GM18517 (cell line): Measurements from ENCODE around the gene NR2F1.

Source experiments
- ATAC-seq: cut with Tn5 transposase; IDR thresholded peaks from one replicate; pipeline ENCODE4 v1.9.1; 2021; ENCODE audit warnings: mild to moderate bottlenecking, moderate library complexity; ENCODE audit not compliant: unreplicated experiment

The NR2F1 gene

DNA sequence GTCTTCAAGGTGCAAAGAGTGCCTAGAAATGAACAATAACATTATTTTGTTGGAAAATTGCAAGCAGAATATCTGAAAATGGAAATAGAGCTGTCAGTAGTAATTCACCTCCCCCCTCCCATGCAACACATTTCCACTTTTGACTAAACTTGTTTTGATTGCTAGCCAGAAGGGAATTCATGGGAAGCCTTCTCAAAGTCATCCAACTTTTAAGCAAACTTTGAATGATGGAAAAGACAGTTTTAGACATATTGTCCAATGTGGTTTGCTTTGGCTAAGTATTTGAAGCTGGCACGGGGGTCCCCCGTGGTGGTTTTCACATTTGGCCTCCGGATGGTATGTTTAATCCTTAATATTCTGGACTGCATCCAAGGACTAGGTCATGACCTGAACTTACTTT is 7.5 kb downstream of the NR2F1 start:
- no peak for ATAC-seq

DNA sequence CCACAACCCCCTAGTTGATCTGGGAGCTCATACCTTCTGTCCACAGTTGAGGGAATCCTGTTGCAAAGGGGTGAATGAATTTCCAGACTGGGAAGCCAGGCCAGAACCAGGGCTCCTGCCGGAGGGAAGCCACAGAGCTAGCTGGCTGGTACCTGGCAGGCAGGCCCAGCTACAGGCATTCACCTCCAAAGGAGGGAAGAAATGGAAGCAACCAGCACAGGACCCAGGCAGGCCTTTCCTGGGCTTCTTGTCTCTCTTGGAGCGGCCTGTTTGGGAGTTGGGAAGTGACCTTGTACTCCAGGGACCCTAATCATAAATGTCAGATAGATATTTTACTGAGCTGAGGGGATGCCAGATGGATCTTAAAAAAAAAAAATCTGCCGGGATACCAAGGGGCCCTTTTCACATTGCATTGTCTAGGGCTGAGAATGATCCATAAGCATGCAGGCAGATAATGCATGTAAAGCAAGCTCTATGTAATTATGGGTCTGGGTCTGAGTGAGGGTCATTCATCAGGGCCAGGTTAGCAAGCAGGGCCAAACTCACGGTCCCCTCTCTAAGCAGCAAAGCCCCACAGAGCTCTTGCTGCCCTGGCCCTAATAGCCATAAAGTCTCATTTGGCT is 8.4 kb downstream of the NR2F1 start:
- ATAC-seq: no peak

DNA sequence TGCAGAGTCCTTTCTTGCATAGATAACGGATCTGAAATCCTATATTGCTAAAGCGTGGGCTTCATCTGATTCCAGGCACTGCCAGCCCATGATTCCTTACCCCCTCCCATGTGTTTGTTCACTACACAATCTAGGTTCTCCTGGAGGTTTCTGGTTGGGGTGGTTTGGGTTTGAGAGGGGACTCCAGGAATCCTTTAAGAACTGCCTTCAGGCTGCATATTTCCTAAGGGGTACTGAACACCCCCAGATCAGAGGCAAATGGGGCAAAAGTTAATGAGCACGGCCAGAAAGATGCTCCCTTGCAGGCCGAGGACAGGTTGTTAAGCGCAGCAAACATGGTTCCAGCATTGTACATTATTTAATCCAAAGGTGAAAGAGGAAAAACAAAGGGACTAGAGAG is 9.9 kb downstream of the NR2F1 start:
- ATAC-seq: no peak

DNA sequence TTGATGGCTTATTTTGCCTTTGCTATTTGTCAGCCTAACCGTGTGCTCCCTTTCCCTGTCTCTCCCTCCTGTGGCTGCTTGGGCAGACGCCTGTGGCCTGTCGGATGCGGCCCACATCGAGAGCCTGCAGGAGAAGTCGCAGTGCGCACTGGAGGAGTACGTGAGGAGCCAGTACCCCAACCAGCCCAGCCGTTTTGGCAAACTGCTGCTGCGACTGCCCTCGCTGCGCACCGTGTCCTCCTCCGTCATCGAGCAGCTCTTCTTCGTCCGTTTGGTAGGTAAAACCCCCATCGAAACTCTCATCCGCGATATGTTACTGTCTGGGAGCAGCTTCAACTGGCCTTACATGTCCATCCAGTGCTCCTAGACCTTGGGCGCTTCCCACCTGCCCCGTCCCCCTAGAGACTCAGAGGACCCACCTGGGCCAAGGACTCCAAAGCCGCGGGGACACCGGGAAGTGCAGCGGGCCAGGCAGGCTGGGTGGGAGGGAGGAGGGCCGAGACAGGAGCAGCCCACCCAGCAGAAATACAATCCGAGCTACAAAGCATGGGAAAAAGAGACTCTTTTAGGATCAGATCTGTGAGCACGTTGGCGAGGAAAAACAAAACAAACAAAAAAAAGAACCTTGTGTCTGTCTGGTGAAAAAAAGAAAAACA is 10.6 kb downstream of the NR2F1 start:
- no peak for ATAC-seq

DNA sequence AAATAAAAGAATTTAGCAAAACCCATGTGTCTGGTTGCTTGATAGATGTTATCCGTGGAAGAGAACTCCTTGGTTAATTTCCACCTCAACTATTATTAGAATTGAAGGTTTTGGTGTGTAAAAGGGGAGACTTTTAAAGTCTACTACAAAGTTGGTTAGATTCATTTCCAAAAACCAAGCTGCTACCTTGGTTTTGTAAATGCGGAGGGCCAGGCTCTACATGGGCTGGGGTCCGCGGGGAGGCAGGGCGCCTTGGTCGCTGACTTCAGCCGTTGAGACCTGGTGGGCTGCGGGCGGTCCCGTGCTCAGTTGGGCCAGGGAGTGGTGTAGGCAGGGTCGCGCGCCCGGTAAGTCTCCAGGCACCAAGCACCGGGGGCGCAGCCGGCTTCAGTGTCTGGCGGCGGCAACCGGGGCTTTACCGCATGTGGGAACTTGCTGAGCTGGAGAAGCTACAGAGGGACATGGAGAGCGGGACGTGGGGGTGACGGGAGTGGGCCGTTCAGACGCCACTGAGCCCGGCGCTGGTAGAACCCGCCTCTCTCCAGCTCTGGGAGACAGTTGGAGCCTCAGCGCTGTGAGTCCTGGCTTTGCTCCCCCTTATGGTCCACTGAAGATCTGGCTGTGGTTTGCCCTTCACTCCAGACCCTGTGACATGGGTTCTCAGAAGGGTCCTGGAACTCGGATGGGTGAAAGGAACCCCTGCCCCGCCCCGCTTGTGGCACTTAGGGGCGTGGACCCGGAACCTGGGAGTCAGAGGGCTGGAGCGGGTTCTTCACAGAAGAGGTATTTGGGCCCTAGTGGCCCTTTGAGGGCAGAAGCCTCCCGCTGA is 11.8 kb downstream of the NR2F1 start:
- no peak for ATAC-seq

DNA sequence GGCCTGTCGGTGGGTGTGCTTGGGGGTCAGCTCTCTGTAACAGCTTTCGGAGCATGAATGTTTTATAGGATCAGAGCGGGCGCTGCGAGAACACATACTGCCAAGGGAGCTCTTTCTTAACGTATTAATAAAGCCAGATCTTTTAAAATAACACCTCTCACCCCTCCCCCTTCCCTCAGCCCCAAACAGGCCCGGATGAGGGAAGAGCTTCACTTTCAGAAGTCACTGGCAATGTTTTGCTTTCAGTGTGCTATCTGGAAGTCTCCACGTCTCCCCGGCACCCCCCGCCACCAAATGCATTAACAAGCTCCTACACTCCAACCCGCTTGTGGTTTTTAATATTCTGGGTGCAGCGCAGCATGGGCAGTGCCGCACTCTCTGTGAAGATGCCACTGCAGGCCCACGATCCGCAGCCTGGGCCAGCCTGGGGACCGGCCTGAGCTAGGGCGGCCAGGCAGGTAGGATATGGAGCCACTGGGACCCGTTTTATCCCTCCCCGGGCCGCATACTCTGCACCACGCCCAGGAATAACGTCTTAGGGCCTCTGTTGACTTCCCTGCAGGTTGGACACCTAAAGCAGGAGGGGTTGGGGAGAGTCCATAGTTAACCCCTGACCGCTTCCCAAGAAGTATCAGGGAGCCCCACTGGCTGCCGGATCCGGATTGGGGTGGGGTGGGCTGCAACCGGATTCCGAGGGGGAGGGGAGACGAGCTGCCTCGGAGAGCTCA is 12.6 kb downstream of the NR2F1 start:
- no peak for ATAC-seq

DNA sequence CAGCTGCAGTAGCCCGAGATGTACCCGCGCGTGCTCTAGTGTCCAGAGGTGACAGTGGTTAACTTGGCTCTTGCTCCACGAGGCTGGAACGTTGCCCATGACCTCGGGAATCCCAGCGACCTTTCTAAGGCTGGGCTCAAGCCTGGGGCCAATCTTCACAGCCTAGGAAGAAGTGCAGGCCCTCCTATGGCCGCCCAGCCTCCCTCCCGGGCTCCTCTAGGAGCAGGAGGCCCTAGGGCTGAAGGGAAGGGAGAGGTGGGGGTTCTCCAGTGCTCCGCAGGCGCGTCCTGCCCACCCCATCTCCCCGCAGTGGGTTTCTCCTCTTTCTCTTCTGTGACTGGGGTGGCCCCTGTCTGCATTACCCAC is 13.3 kb downstream of the NR2F1 start:
- ATAC-seq: no peak

DNA sequence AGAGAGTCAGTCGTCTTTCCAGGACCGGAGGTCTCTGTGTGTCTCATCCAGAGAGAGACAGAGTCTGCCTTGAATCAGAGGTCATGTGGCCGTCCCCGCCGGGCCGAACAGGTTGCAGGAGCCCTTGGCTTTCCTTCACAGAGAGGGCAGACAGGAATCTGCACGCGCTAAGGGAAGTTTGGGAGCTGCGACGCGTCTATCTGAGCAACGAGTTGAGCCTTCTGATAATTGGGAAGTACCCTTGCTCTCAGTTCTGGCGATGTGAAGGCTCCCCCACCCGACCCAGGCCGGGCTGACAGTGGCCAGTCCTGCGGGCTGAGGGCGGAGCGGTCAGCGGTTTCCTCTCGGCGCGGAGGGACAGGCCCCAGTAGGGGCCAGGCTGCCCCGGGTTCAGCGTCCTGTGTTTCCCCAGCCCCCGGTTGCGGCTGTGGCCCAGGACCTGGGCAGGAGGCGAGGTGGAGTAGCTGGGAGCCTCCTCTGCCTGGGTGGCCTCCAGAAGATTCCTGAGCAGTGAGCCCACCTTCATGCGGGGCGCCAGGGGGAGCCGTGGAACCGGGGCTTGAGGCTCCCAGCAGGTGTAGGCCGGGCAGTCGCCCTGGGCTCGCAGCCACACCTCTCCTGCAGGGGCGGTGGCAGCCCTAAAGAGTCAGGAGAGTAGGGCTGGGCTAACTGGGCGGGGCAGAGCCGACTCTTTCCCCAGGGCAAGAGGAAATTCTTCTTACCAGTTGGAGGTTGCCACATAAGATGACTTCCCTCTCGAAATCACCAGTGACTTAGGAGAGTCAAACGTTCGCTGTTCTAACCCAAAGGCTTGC is 13.9 kb downstream of the NR2F1 start:
- no peak for ATAC-seq

DNA sequence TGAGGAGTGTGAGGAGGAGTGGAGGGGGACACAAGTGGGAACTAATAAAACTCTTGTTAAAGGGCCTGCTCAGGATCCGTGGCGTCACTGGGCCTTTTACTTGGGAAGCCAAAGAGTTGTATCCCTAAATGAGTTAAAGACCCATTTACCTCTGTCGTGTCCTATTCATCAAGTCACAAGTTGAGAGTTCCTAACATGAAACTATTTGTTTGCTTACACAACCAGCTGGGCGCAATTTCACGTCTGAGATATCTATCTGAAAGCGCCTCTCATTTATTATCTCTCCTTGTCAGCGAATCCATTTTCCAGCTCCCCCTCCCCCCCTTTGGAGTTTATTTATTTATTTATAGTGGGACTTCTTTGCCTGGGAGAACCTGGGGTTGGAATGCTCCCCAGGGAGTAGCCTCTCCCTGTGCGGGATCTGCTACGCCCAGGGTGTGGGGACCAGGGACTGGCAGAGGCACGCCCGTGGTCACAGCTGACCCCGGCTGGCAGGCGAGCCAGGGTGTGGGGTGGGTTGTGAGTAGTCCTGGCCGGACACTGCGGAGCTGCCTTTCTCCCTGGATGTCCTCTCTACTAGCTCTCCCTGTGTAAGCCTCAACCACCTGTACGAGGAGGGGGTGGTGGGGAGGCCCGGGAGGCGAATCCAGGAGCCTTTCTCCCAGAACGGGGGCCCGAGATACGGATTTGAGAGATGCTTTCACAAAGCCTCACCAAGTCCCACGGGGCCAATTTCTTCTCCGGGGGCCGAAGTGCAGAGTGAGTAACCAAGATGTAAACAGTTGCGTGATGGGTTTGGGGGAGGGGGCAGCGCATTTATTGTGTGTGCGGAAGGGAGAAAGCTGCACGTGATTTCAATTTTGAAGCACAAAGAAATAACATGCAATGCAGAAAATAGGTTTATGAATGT is 15.3 kb downstream of the NR2F1 start:
- no peak for ATAC-seq

DNA sequence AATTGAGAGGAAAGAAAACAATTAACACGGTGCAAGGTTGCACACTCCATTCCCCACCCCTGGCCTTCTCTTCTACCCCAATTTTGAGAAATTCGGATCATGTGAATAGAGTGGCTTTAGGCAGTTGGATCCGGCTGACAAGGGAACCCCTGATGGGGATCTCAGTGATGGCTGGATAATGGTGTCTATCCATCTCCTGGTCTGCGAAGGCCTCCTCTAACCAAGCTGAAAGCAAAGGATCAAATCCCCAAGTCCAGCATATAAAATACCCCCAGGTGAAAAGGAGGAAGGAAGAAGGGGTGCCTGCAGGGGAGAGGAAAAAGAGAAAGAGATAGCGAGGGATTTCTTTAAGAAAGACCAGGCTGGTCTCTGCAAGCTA is 16.0 kb downstream of the NR2F1 start:
- no peak for ATAC-seq

DNA sequence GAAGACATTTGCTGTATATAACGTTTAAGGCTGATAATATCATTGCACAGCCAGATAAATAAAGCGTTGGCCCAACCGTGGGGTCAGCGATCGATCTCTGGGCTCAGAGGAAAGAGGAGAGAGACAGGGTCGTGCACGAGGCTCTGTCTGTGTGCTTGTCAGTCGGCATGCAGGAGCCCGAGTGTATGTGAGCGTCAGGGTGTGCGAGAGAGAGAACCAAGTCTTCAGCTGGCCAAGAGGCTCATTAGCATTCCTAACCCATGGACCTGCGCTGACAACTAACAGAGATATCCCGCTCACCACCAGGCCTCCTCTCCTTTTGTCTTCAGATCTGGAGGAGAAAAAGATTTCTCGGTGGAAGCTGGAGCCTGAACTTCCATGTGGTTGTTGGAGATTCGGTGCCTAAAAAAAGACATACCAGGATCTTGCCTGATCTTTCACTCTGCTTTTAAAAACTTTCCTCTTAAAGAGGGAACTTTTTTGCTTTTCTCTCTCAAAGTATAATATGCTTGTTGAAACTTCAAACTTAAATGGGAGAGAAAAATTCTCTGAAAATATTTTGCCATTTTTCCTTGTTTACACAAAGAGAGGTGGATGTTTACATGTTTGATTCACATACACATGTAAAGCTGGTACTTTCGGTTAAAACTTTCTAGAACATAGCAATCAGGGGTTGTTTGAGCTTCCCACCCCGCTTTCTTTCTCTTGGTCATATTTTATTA is 16.5 kb downstream of the NR2F1 start:
- ATAC-seq: no peak

DNA sequence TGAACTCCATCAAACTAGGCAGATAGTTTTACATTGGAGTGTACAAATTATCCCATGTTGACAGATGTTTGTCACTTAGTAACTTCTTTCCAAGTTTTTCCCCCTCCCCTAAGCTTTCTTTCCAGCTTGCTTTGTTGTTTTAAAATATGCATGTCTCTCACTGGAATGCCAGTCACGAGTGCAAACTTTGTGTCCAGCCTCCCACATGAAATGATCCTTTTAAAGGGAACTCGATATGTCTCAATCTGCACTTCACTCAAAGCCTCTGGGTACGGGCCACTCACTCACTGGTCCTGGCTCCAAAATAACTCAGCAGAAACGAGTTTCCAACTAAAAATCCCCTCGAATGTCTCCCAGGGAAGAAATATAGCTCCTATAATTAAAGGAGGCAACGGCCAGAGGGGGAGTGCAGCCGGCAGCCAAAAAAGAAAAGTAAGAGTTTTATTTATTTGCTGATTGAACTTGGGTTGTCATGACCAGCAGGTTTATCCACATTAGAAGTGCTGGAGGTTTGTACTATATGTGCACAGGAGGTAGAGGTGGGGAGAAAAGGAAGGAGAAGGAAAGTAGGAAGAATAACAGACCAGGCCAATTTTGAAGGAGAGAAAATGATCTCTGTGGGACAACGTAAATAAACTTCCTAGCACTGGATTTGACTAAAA is 17.5 kb downstream of the NR2F1 start:
- no peak for ATAC-seq

DNA sequence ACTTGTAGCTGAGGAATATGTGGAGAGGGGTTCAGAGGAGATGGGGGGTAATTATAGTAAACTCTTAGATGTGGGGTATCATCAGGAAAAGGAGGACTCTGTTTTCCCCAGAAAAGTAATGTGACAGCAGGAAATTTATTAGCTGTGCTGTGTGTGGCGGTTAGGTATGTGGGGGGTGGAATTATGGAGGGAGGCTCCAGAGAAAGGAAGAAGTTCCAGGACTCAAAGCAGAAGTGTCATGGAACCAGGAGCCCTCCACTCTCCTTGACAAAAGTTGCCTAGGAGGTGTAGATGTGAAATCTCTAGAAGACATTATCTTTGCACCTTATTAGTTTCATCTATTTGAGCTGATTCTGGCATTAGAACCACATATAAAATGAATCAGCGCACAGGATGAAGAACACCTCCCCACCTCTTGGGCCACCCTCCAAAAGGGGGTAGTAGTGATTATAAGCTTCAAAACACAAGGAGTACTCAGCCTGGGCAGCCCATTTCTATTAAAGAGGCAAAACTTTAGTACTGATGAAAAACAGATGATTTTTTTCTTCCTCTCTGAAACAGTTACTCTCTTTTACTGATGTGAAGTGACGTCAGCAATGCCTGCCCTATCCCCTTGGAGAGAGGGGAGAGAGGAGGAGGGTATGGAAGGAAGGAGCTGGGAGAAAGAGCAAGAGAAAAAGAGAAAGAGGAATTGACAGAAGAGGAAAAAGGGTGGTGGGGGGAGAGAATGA is 18.2 kb downstream of the NR2F1 start:
- ATAC-seq: no peak

DNA sequence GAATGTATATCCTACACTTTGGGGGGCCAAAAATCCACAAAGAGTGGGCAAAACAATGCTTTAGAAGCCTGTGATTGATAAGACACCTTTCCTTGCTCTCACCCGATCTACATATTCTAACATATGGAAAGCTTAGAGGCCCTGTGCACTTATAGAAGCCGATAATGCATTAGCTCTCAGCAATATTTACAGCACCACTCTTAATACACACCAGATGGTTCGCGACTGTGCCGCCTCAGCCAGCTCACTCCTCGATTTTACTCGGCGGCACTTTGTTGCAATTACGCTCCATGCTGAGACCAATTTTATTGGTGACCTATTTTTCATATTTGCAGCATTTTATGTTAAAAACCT is 18.8 kb downstream of the NR2F1 start:
- no peak for ATAC-seq

DNA sequence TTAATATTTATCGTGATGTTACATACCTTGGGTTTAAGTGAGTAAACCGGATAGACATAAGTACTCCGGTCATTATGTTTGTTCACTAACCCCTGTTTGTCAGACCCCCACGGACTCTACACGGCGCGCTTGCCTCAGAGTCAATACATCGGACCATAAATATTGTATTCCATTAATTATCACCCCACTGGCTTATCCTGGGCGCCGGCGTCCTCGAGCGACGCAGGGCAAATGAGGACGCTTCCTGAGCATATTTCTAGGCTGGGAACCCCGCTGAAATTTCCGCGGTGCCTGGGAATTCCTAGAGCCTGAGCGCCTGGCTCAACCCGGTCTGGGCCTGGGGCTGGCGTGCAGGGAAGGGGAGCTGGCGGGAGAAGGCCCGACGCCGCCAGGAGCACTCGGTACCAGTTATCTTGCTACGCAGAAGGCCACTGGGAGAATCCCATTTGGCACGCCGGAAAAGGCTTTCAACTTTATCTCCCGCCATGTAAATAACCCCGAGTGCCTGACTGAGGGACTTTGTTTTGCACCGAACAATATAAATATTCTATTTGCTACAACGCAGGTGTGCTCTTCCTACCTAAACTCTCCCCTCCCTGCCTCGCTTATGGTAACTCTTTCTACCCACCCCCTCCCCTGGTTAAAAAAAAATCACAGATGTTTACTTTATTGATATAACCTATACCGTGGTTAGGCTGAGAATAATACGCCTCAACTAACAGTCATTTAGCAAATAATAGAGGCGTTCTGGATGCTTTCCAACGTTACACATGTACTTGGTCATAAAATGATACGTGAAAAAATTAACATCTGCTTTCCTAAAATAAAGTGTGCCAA is 19.4 kb downstream of the NR2F1 start:
- ATAC-seq: no peak

DNA sequence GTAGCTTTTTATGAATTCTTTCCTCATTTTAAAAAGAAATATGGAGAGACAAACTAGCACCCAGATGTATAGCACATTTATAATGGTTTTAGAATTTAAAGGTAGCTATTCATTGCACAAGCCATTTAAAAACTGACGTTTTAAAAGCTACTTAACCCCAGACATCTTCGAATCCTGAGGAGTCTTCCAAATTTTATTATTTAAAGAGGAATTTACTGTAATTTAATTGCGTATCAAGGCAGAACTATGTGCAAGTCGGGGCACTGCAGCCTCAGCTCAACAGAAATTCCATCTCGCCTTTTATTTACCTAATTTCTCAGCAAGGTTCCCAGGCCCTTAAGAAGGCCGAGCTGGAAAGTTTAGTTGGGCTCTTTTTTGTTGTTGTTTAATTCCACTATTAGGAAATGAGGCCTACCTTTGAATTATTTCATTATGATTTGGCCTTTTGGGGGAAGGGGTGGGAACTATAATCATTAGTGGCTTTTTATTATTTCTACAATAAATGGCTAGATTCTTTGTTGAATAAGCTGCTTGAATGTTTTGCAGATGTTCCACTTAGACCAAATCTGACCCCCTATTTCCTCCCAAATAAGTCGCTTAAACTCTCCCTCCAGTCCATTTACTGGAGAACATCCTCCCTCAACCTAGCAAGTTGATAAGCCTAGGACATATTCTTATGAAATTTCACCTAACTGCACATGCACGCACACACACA is 20.2 kb downstream of the NR2F1 start:
- ATAC-seq: no peak
